ENCODE results near the gene FBXW7. TPM values are rescaled to one million over a fixed set of nuclear protein-coding genes. Genes with fewer than 3 reads are reported as not detected.

Gene FBXW7
- total RNA-seq, 4 donors from 2014 or later: 11.6 to 125 (median 49.5) TPM

- Histone ChIP-seq H3K4me3 (no peak overlapping the region), H3K36me3 (no peaks in the 10 kb centered on the region), H3K27me3 (no peaks in the 10 kb centered on the region), H3K27ac (no peak overlapping the region), H3K9me3 (no peaks in the 10 kb centered on the region), H3K4me1 (peaks cover 0 to 9% (median 4%) of the 10 kb centered on the region in 4 donors)
- TF ChIP-seq POLR2A (IDR thresholded peaks at IDR 0.05) (no peak), CTCF (IDR thresholded peaks at IDR 0.05) (no peak), EP300 (IDR thresholded peaks at IDR 0.05; ENCODE audit: low read depth) (no peak), POLR2AphosphoS5 (IDR thresholded peaks at IDR 0.05) (no peak)
- in situ Hi-C loops (cut with MboI; ENCODE audit: low pct_ligation_motif_present in 1 of 4, low pct_unique_long_range_greater_than_20kb in 1 of 4, low sequenced_read_pairs in 3 of 4): loop anchor here in 1 of 4 donors (25.0 kb wide), 1 partner anchor 156 kb away; no protein-coding TSS in a partner anchor
- intact Hi-C loops (cut with DNase I; ENCODE audit: low total_unique reads): no loop called here
- 80 to 98% methylated on average over 1 to 2 of the region's 2 CpGs for WGBS, 2 donors (ENCODE audit: low coverage in 1 of 2)
- no peak for DNase-seq
Observed at GRCh38 chr4:152480901-152481300, 55.0 kb downstream of the FBXW7 start.

GRCh38 chr4:152480326-152480725 lies 55.6 kb downstream of the FBXW7 start:
- TF ChIP-seq POLR2AphosphoS5 (IDR thresholded peaks at IDR 0.05) (no peak), CTCF (IDR thresholded peaks at IDR 0.05) (no peak), EP300 (IDR thresholded peaks at IDR 0.05; ENCODE audit: low read depth) (no peak)
- intact Hi-C loops (cut with DNase I; ENCODE audit: low total_unique reads) (no loop called here), in situ Hi-C loops (cut with MboI; ENCODE audit: low pct_ligation_motif_present in 1 of 4, low pct_unique_long_range_greater_than_20kb in 1 of 4, low sequenced_read_pairs in 3 of 4) (loop anchor here in 1 of 4 donors (25.0 kb wide), 1 partner anchor 157 kb away; no protein-coding TSS in a partner anchor)
- H3K9me3 ChIP-seq: no peaks in the 10 kb centered on the region
- no peak for DNase-seq
- no peaks in the 10 kb centered on the region for H3K27me3 ChIP-seq
- no peaks in the 10 kb centered on the region for H3K36me3 ChIP-seq
- H3K27ac ChIP-seq: no peak overlapping the region
- peaks cover 0 to 4% (median 1%) of the 10 kb centered on the region in 4 donors for H3K4me1 ChIP-seq
- no peak overlapping the region for H3K4me3 ChIP-seq

GRCh38 chr4:152479428-152480026 lies 56.4 kb downstream of the FBXW7 start:
- 92 to 94% methylated on average over 4 to 5 of the region's 5 CpGs for WGBS, 2 donors (ENCODE audit: low coverage in 1 of 2)
- Histone ChIP-seq H3K4me3 (no peak overlapping the region), H3K27me3 (no peaks in the 10 kb centered on the region), H3K27ac (no peak overlapping the region), H3K4me1 (peaks cover 0 to 4% (median 0%) of the 10 kb centered on the region in 4 donors), H3K9me3 (no peaks in the 10 kb centered on the region), H3K36me3 (no peaks in the 10 kb centered on the region)
- in situ Hi-C loops (cut with MboI; ENCODE audit: low pct_ligation_motif_present in 1 of 4, low pct_unique_long_range_greater_than_20kb in 1 of 4, low sequenced_read_pairs in 3 of 4) (loop anchor here in 1 of 4 donors (25.0 kb wide), 1 partner anchor 158 kb away; no protein-coding TSS in a partner anchor), intact Hi-C loops (cut with DNase I; ENCODE audit: low total_unique reads) (no loop called here)
- no peak for DNase-seq
- TF ChIP-seq POLR2A (IDR thresholded peaks at IDR 0.05) (no peak), CTCF (IDR thresholded peaks at IDR 0.05) (no peak), POLR2AphosphoS5 (IDR thresholded peaks at IDR 0.05) (no peak), EP300 (IDR thresholded peaks at IDR 0.05; ENCODE audit: low read depth) (no peak)

GRCh38 chr4:152478461-152479237 lies 57.2 kb downstream of the FBXW7 start:
- in situ Hi-C loops (cut with MboI; ENCODE audit: low pct_ligation_motif_present in 1 of 4, low pct_unique_long_range_greater_than_20kb in 1 of 4, low sequenced_read_pairs in 3 of 4) (loop anchor here in 1 of 4 donors (25.0 kb wide), 1 partner anchor 159 kb away; no protein-coding TSS in a partner anchor), intact Hi-C loops (cut with DNase I; ENCODE audit: low total_unique reads) (no loop called here)
- Histone ChIP-seq H3K27me3 (no peaks in the 10 kb centered on the region), H3K4me3 (no peak overlapping the region), H3K4me1 (peaks cover 0 to 4% (median 0%) of the 10 kb centered on the region in 4 donors), H3K36me3 (no peaks in the 10 kb centered on the region), H3K27ac (no peak overlapping the region), H3K9me3 (no peaks in the 10 kb centered on the region)
- DNase-seq: no peak
- TF ChIP-seq POLR2AphosphoS5 (IDR thresholded peaks at IDR 0.05): no peak
- TF ChIP-seq POLR2A (IDR thresholded peaks at IDR 0.05): no peak
- no peak for TF ChIP-seq EP300 (IDR thresholded peaks at IDR 0.05; ENCODE audit: low read depth)
- no peak for TF ChIP-seq CTCF (IDR thresholded peaks at IDR 0.05)
- 81 to 93% methylated on average over 3 of the region's 3 CpGs for WGBS, 2 donors (ENCODE audit: low coverage in 1 of 2)

Measured in transverse colon (tissue), 4 donors.